Activated CD4-positive, alpha-beta T cell treated with anti-CD3 and anti-CD28 coated beads, Interleukin-2, Interleukin-6, amounts not matched to agents 100 ng/mL and 50 ng/mL, durations not matched to agents 16 hours and 8 hours (primary cell): Measurements from ENCODE around the gene PLD1.

Experiments used
- DNase-seq: peaks from one replicate; pipeline ENCODE4 v3.0.0-alpha.2; 2020

Gene PLD1

DNA sequence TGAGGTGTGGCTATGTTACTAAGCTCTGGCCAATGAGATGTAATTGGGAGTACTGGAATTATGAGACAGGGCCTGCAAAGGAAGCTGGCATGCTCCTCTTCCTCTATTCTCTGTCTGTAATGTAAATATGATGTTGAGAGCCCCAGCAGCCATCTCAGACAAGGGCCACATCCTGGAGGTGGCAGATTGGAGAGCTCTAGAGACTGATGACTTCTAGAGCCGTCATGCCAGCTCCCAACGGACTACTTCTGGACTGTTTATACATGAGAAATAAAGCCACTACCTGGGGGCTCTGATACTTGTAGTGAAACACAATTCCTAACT, 19.7 kb downstream of the PLD1 start:
- no peak for DNase-seq

DNA sequence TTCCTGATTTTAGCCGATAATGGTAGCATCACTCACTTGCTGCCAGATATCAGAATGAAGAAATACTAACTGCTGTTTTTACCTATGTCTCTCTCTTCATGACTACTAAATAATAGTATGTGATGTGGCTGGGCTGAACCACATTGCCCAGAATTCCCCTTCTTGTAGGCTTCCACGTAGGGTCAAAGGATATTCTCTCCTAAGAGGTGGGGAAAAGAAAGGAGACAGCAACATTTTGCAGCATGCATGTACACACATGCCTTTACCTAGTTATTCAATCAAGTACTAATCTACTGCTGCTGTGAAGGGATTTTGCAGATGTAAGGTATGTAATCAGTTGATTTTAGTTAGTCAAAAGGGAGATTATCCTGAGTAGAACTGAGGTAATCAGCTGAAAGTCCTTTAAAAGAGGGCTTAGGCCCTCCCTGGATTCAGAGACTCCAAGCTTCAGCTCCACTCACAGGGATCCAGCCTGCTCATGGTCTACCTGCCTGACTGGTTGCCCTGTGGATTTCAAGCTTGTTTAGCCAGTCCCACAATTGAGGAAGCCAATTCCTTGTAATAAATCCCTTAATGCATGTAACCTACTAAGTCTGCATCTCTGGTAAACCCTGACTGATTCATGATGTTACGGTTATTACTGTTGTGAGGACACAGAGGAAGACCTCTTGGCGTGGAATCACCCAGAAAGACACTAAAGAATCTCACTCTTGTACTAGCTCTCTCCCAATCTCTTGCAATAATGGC, 20.4 kb downstream of the PLD1 start:
- DNase-seq, result no peak

DNA sequence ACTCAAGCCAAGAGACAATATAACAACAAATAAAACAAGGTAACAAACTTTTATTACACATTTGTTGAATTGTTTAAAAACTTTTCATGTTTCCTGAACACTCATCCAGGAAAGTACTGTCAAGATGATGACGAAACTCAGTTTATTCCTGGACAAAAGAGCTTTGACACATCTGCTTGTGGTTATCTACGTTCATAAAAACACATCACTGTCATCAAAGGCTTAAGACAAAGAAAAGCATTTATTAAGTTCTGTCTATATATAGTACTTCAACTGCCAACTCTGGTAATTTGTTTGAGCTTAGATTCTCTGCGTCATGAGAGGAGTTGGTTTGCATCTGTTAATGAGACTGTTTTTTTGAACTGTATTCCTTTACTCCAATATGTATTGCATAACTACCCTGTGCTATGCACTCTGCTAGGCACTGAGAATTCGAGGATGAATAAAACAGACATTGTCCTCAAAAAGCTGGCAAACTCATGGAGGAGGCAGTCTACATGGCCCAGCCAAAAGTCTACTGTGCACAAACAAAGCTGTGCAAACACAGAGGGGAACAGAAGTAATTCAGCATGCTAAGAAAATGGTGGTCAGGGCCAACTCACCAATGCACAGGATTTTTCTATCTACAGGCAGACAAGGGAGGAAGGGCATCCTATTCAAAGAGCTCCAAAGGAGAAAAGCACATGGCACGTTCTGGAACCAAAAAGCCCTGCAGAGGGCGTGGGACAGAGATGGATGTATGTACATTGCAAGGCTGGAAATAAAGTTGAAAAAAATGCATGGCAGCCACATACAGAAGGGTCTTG, 21.5 kb downstream of the PLD1 start:
- no peak for DNase-seq

DNA sequence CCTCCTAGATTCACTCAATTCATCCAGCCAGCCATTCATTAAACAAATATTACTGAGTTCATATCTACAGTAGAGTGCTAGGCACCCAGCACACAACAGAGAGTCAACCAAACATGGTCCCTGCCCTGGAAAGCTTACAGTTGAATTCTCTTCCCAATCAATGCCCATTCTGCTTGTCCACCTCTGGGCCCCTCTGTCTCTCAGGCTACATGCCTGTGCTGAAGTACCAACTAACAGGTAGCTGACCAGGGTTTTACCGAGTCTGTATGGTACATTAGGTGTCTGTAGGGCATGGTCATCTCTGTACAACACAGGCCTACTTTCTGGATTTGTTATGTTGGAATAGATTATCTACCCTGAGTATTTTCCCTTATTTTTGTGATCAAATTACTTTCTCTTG, 23.3 kb downstream of the PLD1 start:
- DNase-seq, result no peak

DNA sequence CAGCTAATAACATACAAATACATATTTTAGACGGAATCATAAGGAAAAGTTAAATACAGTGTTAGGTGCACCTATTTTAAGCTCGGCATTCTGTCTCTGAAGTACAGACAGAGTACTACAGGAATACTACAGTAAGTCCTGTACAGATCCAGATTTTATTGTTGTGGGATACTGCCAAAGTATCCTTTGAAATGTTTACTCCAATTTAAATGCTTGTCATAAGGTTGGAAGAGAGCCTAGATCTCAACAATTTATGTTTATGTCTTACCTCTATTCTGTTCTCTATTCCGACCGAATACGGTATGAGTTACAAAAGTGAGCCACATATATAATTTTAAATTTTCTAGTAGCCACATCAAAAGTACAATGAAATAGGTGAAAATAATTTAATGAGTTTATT, 25.3 kb downstream of the PLD1 start:
- no peak for DNase-seq

GRCh38 chr3:171784387-171784786, 25.9 kb downstream of the PLD1 start:
- DNase-seq, result no peak

GRCh38 chr3:171783626-171784025, 26.7 kb downstream of the PLD1 start:
- no peak for DNase-seq

- no peak for DNase-seq
These were observed 27.2 kb downstream of the PLD1 start for GRCh38 chr3:171783086-171783485.

DNA sequence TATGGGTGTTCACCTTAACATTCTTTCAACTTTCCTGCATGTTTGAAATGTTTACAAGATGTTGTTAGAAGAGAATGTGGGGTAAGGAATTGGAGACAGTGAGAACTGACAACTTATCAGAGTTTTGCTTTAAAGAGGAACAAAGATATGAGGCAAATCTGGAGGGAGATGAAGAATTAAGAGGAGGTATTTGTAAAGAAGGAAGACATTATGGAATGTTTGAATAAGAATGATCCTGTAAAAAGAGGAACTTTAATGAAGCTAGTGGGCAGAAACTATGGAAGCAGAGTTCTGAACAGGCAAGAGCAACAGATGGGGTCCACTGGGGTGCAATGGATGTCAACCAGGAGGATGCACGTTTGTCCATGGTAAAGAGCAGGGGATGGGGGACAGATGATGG, 27.7 kb downstream of the PLD1 start:
- DNase-seq, result no peak

- DNase-seq, result no peak
These were observed 28.6 kb downstream of the PLD1 start for GRCh38 chr3:171781711-171782127.

DNA sequence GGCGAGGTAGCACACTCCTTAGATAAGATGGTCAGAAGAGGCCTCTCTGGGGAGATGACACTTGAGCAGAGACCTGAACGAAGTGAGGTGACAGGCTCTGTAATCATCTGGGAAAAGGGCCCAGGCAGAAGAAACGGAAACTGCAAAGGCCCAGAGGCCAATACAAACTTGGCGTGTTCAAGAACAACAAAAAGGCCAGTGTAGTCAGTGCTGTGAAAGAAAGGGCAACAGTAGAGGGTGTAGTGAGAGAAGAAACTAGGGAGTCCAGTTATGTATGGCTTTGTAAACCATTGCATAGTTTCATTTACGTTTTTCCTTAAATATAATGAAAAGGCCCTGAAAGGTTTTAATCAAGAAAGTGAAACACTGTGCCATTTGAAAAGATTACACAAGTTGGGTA, 31.8 kb downstream of the PLD1 start:
- DNase-seq, result no peak

DNA sequence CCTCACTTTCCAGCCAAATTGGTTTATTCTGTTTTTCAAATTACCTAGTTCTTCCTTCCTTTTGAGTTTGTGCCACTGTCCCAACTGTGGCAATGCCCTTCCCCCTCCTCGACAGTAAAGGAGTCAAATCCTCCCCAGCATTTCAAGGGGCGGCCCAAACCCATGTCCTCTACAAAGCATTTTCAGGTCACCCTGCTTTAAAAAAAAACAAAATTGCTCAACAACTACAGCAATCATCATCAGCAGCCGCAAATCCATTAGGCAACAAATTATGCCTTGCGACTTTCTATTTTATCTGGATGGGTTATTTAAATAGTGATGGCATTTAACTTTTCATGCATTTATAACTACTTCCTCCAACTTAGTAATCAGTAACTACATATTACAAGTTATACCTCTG, 32.7 kb downstream of the PLD1 start:
- DNase-seq, result no peak

- DNase-seq, result no peak
These were observed 33.3 kb downstream of the PLD1 start for GRCh38 chr3:171776839-171777583.

- DNase-seq, result no peak
These were observed 33.9 kb downstream of the PLD1 start for GRCh38 chr3:171776411-171776810.

DNA sequence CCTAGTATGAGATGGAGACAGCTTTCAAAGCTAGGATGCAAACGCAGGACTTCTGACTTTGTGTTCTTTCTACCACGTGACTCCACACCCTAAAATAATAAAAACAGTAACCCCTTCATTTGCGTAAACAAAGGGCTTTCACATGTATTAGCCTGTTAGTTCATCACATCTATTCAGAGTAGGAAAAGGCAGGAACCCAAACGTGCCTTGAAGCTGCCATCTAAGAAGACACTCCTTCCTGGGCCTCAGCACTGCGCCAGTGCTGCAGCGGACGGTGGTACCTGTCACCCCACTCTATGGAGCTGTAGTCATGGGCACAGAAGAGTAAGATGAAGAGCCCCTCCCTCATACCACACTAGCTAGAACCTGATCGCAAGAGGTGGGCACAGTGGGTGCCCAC, 34.3 kb downstream of the PLD1 start:
- DNase-seq, result no peak

GRCh38 chr3:171774521-171774920, 35.8 kb downstream of the PLD1 start:
- no peak for DNase-seq

DNA sequence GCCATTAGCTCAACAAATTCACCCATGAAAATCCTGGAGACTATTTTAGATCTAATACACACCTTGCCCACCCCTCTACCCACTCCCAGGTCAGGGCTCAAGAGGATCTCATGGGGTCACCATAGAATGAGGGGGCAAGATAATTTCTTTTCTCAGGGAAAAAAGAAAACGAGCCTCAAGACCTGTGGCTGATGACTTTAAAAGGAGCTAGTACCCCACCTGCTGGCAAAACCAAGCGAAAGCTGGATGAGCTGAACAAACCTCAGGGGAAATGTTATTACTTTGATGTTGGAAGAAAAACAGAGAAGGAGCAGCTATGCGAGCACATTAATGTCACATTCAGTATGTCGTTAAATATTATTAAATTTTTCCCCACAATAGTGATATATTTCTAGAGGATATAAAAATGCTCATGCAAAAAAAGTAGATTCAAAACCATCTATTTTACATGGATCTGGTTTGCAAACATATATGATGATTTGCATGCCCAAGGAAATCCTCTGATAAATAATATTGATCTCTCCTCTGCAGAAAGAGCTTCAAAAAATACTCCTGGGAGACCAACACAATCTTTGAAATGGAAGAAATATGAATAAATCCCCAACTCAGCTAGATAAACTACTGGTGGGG, 37.7 kb downstream of the PLD1 start:
- peak; percentile 59 for DNase-seq

DNA sequence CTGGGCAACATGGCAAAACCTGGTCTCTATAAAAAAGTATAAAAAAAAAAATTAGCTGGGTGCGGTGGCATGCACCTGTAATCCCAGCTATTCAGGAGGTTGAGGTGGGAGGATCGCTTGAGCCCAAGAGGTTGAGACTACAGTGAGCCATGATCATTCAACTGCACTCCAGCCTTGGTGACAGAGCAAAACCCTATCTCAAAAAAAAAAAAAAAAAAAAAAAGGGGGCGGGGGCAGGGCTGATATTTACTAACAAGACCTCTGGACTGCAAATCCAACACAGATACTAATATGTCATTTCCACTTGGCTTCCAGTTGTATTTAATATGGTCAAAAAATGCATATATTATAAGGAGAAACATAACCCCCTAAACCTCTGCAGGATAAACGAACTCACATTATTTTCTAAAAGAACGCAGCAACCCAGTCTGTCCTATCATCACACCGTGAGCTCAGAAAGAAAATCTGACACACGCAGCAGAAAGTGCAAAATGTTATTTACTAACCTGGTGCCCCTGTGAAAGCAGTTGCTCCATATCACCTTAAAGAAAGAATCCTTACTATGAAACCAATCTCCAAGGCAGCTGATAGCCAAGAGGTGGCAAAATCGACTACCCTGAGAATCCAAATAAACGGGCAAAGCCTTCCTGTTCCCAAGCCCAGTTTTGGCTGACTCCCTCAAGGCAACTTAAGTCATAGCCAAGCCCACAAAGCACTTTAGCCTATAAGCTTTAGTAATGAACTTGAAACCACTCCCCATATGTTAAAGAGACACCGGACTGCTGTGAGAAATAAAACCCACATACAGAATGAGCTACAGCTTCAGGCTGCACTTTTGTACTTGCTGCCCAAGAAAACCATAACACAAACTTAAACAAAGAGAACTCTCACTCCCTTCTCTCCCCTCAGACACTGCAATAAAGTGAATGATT, 39.3 kb downstream of the PLD1 start:
- DNase-seq, result no peak

DNA sequence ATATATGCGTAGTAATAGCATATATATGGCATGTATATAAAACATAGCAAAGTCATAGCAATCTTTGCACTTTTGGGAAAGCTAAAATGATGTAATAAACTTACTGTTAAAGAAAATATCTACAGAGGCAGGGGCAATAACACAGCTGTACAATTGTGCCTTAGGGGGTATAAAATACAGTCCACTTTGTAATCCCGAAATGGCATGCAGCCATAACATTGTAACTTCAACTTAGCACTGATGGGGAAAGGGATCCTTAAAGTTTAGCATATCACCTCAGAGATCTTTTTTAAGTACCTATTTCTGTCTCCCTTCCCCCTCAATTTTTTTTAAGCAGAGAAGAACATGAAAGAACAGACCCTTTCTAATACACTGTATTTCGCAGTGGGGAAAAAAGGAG, 40.8 kb downstream of the PLD1 start:
- no peak for DNase-seq

GRCh38 chr3:171768986-171769385, 41.3 kb downstream of the PLD1 start:
- no peak for DNase-seq

GRCh38 chr3:171768281-171768900, 41.9 kb downstream of the PLD1 start:
- no peak for DNase-seq

GRCh38 chr3:171765511-171765887, 44.8 kb downstream of the PLD1 start:
- DNase-seq, result no peak
